ENCODE measurements around the gene NOTCH1.

The NOTCH1 gene

DNA sequence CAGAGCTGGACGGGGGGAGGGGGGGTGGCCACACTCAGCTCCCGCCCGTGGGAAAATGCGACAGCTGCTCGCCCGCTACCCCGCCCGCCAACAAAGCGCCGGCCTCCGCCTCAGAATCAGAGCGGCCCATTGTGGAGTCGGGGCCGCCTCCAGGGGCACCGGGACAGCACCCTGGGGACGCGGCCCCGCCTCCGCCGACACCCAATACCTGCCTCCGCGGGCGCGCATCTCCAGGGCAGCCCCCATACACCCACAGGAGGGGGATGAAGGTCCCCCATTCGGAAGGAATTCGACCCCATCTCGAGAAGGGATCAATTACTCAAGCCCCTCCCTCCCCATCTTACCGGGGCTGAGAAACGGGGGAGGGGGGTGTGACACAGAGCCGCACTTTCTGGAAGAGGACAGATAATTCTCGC is 1.3 kb downstream of the NOTCH1 start:
- no peak for DNase-seq

GRCh38 chr9:136543830-136544547 is 1.9 kb downstream of the NOTCH1 start:
- peak; percentile 43 for DNase-seq

- no peak for DNase-seq
Observed at GRCh38 chr9:136543280-136543679, 2.6 kb downstream of the NOTCH1 start.

DNA sequence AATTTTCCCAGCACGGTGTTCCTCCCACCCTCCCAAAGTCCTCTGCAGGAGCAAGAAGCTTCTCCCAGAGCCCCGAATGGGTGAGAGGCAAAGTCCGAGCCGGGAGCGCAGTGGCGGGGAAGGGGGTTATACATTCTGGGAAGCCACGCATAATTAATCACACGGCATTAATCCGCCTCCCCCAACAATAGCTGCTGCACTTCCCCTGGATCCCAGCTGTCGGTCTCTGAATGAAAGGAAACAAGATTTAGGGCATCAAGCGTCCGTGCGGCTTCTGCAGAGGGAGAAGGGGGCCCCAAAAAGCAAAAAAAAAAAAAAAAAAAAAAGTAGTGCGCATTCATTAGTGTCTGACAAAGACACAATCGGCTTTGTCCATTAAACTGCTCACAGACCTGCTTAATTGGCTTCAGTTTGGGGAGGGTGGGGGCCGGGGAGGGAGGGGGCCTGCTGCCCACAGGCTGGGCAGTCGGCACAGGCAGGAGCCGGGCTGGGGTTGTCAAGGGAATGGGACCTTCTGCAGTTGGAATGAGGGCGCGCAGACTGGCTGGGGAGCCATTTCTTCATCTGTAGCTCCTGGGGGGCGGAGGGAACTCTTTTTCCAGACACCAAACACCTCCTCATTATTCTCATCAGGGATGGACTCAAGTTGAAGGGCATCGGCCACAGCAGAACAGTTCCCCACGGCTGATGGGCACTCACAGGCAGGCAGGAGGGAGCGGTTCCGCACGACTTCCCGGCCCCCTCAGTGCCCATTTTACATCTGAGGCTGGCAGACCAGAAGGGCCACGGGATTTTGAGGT is 3.4 kb downstream of the NOTCH1 start:
- no peak for DNase-seq

DNA sequence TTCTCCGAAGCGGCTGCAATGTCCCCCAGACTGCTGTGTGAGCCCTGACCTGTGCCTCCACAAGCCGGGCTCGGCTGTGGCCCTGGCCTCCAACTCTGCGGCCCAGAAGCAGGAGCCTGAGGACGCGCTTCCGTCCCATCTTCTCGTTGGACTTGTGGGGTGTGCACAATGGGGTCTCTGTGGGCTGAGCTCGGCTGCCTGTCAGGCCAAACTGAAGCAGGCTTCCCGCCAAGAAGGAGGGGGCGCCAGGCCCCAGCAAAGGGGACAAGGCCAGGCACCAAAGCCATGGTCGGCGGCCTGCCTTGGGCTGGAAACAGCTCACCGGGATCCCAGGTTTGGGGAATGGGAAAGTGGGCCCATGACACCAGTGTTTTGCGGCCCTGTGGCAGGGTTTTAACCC is 4.1 kb downstream of the NOTCH1 start:
- DNase-seq = no peak

- DNase-seq = no peak
Observed at GRCh38 chr9:136541179-136541578, 4.7 kb downstream of the NOTCH1 start.

DNA sequence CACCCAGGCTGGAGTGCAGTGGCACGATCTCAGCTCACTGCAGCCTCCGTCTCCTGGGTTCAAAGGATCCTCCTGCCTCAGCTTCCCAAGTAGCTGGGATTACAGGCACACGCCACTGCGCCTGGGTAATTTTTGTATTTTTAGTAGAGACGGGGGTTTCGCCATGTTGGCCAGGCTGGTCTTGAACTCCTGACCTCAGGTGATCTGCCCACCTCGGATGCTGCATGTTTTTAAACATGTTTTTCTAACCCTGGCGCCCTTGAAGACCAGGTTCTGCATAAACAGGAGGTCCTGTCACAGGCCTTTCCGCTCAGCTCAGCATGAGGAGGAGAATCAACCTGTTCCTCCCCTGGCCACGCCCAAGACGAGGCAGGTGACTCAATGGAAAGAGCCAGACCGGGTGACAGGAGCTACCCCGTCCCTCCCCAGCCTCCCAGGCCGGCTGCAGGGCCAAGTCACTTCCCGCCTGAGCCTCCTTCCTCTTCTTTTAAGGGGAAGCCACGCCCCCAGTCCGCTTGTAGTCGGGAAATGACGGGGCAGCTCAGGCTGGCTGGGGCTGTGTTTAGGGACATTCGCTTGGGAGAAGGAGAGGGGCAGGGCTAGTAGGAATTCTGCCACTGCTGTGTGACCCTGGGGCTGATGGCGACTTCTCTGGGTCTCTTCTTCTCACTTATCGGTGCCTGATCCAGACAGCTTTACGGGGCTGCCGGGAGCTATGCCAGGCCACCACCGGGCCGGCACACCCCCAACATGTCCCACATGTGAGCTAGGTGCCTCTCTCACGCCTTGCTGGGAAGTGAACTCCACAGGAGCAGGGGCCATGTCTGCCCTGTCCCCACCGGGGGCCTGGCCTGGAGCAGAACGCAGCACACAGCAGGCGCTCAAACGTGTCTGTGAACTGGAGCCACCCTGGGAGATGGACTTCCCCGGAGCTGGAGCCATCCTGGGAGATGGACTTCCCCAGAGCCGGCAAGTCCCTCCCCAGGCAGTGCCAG is 6.1 kb downstream of the NOTCH1 start:
- DNase-seq = no peak

GRCh38 chr9:136538599-136539426 is 7.0 kb downstream of the NOTCH1 start:
- no peak for DNase-seq

GRCh38 chr9:136537896-136538598 is 7.8 kb downstream of the NOTCH1 start:
- DNase-seq = no peak

DNA sequence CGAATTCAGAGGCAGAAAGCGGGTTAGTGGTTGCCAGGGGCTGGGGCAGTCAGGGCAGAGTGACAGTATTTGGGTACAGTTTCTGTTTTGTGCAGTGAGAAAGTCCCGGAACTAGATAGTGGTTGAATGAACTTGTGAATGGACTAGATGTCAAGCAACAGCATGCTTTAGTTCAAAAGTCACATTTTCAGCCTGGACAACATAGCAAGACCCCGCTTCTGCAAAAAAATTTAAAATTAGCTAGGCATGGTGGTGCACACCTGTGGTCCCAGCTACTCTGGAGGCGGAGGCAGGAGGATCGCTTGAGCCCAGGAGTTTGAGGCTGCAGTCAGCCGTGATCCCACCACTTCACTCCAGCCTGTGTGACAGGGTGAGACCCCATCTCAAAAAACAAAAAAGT is 8.4 kb downstream of the NOTCH1 start:
- no peak for DNase-seq

DNA sequence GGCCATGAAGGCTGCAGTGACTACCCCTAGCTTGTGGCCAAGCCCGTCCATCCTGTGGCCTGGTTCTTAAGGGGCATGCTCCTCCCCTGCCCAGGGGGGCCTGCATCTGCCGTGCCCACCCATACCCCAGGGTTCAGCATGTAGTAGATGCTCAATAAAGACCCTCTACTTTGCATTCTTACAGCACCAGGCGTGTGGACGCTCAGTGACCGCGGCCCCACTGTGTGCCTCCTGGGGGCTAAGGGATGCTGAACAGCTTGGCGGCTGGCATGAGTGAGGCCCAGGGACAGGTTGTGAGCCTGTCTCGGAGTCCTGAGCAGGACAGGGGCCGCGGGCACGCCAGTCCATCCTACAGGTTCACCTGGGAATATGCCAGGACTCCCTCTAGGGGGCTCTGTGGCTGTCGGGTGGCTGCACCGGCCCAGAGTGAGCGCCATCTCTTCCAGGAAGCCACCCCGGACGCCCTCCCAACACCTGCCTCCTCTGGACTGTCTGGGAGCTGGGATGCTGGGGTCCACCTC is 9.1 kb downstream of the NOTCH1 start:
- no peak for DNase-seq

DNA sequence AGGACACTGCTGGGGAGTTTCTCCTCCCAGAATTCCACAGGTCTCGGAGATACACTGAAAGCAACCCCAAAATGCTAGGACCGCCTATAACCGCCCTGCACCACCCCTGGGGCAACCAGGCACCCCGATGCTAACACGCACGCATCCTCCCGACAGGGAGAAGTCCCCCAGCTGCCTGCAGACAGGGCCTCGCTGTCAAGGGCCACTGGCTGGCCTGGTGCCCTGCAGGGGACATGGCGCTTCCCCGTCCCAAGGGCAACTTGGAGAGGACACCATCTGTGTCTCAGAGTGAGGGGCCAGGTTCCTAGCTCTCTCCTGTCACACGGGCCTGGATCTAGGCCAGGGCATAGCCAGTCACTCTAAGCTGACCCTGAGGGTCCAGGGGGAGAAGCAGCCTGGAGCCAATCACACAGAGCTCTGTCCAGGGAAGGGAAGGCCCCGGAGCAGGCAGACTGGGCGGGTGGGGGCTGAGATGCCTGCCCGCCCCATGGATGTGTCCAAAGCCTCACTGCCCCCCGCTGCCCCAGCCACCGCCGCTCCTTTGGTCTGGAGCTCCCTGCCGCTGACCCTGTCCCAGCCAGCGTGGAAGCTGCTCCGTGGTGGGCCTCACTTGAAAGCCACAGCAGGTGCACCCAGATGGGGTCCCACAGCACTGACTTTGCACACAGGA is 9.7 kb downstream of the NOTCH1 start:
- no peak for DNase-seq

- no peak for DNase-seq
Observed at GRCh38 chr9:136535070-136535469, 10.8 kb downstream of the NOTCH1 start.

GRCh38 chr9:136534366-136534765 is 11.5 kb downstream of the NOTCH1 start:
- no peak for DNase-seq

DNA sequence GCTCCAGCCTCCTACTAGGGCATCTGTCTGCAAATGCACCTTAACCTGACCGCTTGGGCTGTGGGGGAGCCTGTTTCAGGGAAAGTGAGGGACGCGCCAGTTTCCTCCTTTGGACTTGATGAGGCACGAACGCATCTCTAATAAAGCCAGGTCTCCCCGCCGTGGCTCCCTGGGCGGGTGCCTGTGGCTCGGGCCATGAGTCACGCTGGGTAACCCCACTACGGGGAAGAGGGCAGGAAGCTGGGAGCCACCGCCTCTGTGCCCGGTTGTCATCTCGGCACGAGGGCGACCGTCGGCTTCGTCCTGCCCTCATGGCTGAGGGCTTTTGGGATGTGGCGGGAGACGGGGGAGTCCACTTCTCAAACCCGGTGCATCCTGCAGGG is 12.1 kb downstream of the NOTCH1 start:
- DNase-seq = no peak

DNA sequence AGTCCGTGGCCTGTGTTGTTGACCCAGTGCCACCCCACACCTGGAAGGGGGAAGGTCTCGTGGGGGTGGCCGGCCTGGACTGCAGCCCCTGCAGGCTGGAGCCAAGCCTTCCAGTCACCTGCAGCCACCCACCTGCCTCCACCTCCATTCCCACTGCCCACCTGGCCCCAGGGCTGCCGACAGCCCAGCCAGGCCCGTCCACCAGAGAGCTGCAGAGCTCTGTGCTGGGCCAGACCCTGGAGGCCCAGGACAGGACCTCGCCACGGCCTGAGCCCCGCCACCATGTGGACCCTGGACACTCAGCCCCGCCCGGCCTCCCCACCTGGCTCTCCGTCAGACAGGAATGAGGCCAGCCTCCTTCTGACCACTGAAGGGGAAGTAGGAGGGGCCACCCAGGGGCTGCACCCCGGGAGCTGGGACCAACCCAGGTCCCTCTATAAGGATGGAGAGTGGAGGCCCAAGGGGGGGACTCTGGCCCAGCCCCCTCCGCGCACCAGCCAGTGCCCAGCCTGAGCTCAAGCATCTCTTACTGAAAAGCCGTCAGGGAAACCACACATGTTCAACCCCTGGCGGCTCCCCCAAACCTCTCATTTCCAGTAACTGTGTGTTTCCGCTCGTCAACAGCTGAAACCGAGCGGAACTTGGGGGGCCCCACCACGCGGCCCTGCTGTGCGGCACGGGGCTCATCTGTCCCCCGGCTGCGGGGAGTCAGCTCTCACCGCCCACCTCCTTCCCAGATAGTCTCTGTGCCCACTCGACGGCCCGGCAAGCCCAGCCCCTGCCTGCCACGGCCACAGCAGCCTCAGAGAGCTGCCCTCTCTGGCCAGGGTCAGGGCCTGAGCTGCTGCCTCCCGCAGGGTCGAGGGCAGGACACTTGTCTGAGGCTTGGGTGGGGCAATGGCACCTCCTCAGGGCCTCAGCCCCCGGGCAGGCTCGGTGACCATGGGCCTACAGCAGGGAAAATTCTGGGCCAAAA is 12.8 kb downstream of the NOTCH1 start:
- no peak for DNase-seq

DNA sequence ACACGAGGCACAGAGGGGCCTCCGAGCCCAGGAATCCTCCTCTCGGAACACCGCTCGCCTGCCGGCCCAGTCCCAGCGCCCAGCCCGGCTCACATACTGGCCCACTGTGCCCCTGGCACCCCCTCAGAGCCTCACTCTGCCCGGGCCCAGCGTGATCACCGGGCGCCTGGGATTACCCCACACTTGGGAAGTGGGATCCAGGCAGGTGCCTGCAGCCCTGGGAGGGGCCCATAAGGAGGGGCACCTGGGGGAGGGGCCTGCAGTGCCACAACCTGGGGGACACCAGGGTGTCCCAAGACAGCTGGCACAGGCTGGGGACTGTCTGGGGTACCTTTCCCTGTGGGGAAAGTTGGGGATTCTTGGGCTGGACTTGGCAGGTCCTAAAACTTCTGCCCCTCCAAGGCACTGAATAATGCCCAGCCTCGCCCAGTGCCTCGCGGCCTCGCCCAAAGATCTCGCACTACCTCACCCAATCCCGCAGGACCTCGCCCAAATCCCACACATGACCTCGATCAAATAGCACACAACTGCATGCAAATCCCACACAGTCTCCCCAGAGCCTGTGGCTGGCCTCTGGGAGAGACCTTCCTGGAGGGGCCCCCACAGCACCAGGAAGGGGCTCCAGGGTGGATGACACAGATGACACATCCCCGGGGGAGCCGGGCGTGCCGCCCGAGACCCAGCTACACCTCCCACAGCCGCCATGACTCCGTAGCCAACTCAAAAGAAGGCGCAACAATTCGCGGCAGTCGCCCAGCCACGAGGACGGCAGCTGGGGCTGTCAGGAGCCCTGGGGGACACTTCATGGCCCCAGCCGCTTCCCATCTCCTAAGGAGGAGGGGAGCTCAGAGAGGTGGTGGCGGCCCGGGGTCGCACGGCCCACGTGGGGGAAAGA is 13.7 kb downstream of the NOTCH1 start:
- no peak for DNase-seq

DNA sequence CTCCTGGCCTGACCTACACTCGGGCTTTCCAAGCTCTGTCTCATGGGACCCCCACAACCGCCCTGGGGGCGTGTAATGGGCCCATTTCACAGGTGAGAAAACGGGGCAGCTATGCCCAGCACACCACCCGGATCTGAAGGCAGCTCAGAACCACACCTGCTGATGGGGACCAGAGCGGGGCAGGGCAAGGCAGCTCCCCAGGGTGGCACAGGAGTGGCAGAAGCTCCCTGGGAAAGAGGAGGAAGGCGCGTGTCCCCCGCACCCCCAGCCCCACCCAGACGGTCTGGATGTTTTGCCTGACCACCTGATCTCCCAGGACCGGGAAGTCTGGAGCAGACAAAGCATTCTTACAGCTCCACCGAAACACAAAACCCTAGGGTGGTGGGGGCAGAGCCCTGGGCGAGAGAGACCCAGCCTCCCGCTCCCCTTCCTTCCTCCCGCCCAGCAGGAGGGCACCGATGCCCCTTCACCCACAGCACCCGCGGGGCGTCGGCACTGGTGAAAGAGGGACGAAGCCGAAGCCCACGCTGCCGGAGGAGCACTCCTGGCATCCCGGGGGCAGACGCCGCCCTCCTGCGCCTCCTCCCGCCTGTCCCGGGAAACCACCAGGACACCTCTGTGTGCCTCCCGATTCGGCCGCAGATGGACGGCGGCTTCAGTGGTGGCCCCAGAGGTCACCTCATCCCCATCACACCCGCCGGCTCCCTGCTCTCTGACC is 14.5 kb downstream of the NOTCH1 start:
- no peak for DNase-seq
